ENCODE results near the gene SRCIN1. TPM values are rescaled to one million over a fixed set of nuclear protein-coding genes. Genes with fewer than 3 reads are reported as not detected.

The SRCIN1 gene
- total RNA-seq, 1 donor from 2014 or later = 8.3 TPM

- Mint-ChIP-seq H3K4me3 (peak overlapping the region; percentile 62), H3K9me3 (no peaks in the 10 kb centered on the region), H3K27ac (peak overlapping the region; percentile 13), H3K4me1 (ENCODE audit: unreplicated experiment) (peaks cover 22% of the 10 kb centered on the region), H3K27me3 (peaks cover 63% of the 10 kb centered on the region), H3K36me3 (no peaks in the 10 kb centered on the region)
- TF ChIP-seq CTCF (conservative IDR thresholded peaks at IDR 0.05) = no peak
- no peak for DNase-seq (ENCODE audit: extremely low spot score, unreplicated experiment)
Observed at GRCh38 chr17:38560503-38561318, 45.0 kb downstream of the SRCIN1 start.

- Mint-ChIP-seq H3K9me3 (no peaks in the 10 kb centered on the region), H3K27ac (no peak overlapping the region), H3K4me3 (no peak overlapping the region), H3K4me1 (ENCODE audit: unreplicated experiment) (peaks cover 22% of the 10 kb centered on the region), H3K27me3 (peaks cover 54% of the 10 kb centered on the region), H3K36me3 (no peaks in the 10 kb centered on the region)
- no peak for TF ChIP-seq CTCF (conservative IDR thresholded peaks at IDR 0.05)
- no peak for DNase-seq (ENCODE audit: extremely low spot score, unreplicated experiment)
Observed at GRCh38 chr17:38559880-38560230, 45.9 kb downstream of the SRCIN1 start.

- Mint-ChIP-seq H3K36me3 (no peaks in the 10 kb centered on the region), H3K27ac (peak overlapping the region; percentile 93), H3K27me3 (peaks cover 48% of the 10 kb centered on the region), H3K4me1 (ENCODE audit: unreplicated experiment) (peaks cover 20% of the 10 kb centered on the region), H3K9me3 (no peaks in the 10 kb centered on the region), H3K4me3 (peak overlapping the region; percentile 95)
- DNase-seq (ENCODE audit: extremely low spot score, unreplicated experiment) = peak; percentile 89
- peak; percentile 54 for TF ChIP-seq CTCF (conservative IDR thresholded peaks at IDR 0.05)
Observed at GRCh38 chr17:38559051-38559879, 46.5 kb downstream of the SRCIN1 start.

GRCh38 chr17:38558728-38559050 lies 47.1 kb downstream of the SRCIN1 start:
- Mint-ChIP-seq H3K27me3 (peaks cover 42% of the 10 kb centered on the region), H3K36me3 (no peaks in the 10 kb centered on the region), H3K4me1 (ENCODE audit: unreplicated experiment) (peaks cover 15% of the 10 kb centered on the region), H3K27ac (peak overlapping the region; percentile 93), H3K9me3 (no peaks in the 10 kb centered on the region), H3K4me3 (peak overlapping the region; percentile 95)
- no peak for DNase-seq (ENCODE audit: extremely low spot score, unreplicated experiment)
- no peak for TF ChIP-seq CTCF (conservative IDR thresholded peaks at IDR 0.05)

- Mint-ChIP-seq H3K27me3 (peaks cover 36% of the 10 kb centered on the region), H3K27ac (peak overlapping the region; percentile 93), H3K4me1 (ENCODE audit: unreplicated experiment) (peaks cover 15% of the 10 kb centered on the region), H3K4me3 (peak overlapping the region; percentile 95), H3K36me3 (no peaks in the 10 kb centered on the region), H3K9me3 (no peaks in the 10 kb centered on the region)
- peak; percentile 97 for DNase-seq (ENCODE audit: extremely low spot score, unreplicated experiment)
- TF ChIP-seq CTCF (conservative IDR thresholded peaks at IDR 0.05) = peak; percentile 96
Observed at GRCh38 chr17:38557836-38558727, 47.7 kb downstream of the SRCIN1 start.

Measured in type B pancreatic cell (in vitro differentiated cells).